ENCODE data around the gene CREB3L2.
"Not testable (repeated sequence)": the region's sequence is repeated elsewhere in the genome, so short reads cannot be mapped to it uniquely, and the experiment has no call there.

Gene CREB3L2

GRCh38 chr7:137976696-137977095 is 25.2 kb downstream of the CREB3L2 start:
- Histone ChIP-seq H3K9me3 (ENCODE audit: control insufficient read depth, low read depth, low read length) (no peaks in the 10 kb centered on the region), H3K4me3 (ENCODE audit: low read length) (no peak overlapping the region), H3K36me3 (ENCODE audit: control insufficient read depth, low read depth, low read length) (no peaks in the 10 kb centered on the region), H3K4me1 (ENCODE audit: control insufficient read depth, low read depth, low read length) (no peaks in the 10 kb centered on the region), H3K9ac (ENCODE audit: low read length) (no peak overlapping the region), H3K27ac (ENCODE audit: low read length) (no peak overlapping the region), H3K27me3 (ENCODE audit: control insufficient read depth, insufficient read depth, low read length) (no peaks in the 10 kb centered on the region)

GRCh38 chr7:137976232-137976631 is 25.7 kb downstream of the CREB3L2 start:
- H3K9ac ChIP-seq (ENCODE audit: low read length), result no peak overlapping the region
- no peaks in the 10 kb centered on the region for H3K36me3 ChIP-seq (ENCODE audit: control insufficient read depth, low read depth, low read length)
- H3K4me3 ChIP-seq (ENCODE audit: low read length), result no peak overlapping the region
- no peaks in the 10 kb centered on the region for H3K27me3 ChIP-seq (ENCODE audit: control insufficient read depth, insufficient read depth, low read length)
- H3K27ac ChIP-seq (ENCODE audit: low read length), result no peak overlapping the region
- H3K9me3 ChIP-seq (ENCODE audit: control insufficient read depth, low read depth, low read length), result no peaks in the 10 kb centered on the region
- H3K4me1 ChIP-seq (ENCODE audit: control insufficient read depth, low read depth, low read length), result no peaks in the 10 kb centered on the region

- no peak overlapping the region for H3K4me3 ChIP-seq (ENCODE audit: low read length)
- H3K36me3 ChIP-seq (ENCODE audit: control insufficient read depth, low read depth, low read length), result no peaks in the 10 kb centered on the region
- no peaks in the 10 kb centered on the region for H3K9me3 ChIP-seq (ENCODE audit: control insufficient read depth, low read depth, low read length)
- H3K27ac ChIP-seq (ENCODE audit: low read length), result no peak overlapping the region
- no peak overlapping the region for H3K9ac ChIP-seq (ENCODE audit: low read length)
- H3K27me3 ChIP-seq (ENCODE audit: control insufficient read depth, insufficient read depth, low read length), result no peaks in the 10 kb centered on the region
- no peaks in the 10 kb centered on the region for H3K4me1 ChIP-seq (ENCODE audit: control insufficient read depth, low read depth, low read length)
Measured at GRCh38 chr7:137975768-137976167, 26.1 kb downstream of the CREB3L2 start.

- no peak overlapping the region for H3K9ac ChIP-seq (ENCODE audit: low read length)
- no peak overlapping the region for H3K27ac ChIP-seq (ENCODE audit: low read length)
- H3K9me3 ChIP-seq (ENCODE audit: control insufficient read depth, low read depth, low read length), result no peaks in the 10 kb centered on the region
- H3K4me3 ChIP-seq (ENCODE audit: low read length), result no peak overlapping the region
- H3K27me3 ChIP-seq (ENCODE audit: control insufficient read depth, insufficient read depth, low read length), result no peaks in the 10 kb centered on the region
- no peaks in the 10 kb centered on the region for H3K36me3 ChIP-seq (ENCODE audit: control insufficient read depth, low read depth, low read length)
- no peaks in the 10 kb centered on the region for H3K4me1 ChIP-seq (ENCODE audit: control insufficient read depth, low read depth, low read length)
Measured at GRCh38 chr7:137975221-137975620, 26.7 kb downstream of the CREB3L2 start.

- Histone ChIP-seq H3K27ac (ENCODE audit: low read length) (no peak overlapping the region), H3K36me3 (ENCODE audit: control insufficient read depth, low read depth, low read length) (no peaks in the 10 kb centered on the region), H3K4me1 (ENCODE audit: control insufficient read depth, low read depth, low read length) (no peaks in the 10 kb centered on the region), H3K27me3 (ENCODE audit: control insufficient read depth, insufficient read depth, low read length) (no peaks in the 10 kb centered on the region), H3K9me3 (ENCODE audit: control insufficient read depth, low read depth, low read length) (no peaks in the 10 kb centered on the region), H3K4me3 (ENCODE audit: low read length) (no peak overlapping the region), H3K9ac (ENCODE audit: low read length) (no peak overlapping the region)
Measured at GRCh38 chr7:137974766-137975165, 27.1 kb downstream of the CREB3L2 start.

- Histone ChIP-seq H3K27me3 (ENCODE audit: control insufficient read depth, insufficient read depth, low read length) (no peaks in the 10 kb centered on the region), H3K9ac (ENCODE audit: low read length) (no peak overlapping the region), H3K9me3 (ENCODE audit: control insufficient read depth, low read depth, low read length) (no peaks in the 10 kb centered on the region), H3K4me1 (ENCODE audit: control insufficient read depth, low read depth, low read length) (no peaks in the 10 kb centered on the region), H3K36me3 (ENCODE audit: control insufficient read depth, low read depth, low read length) (no peaks in the 10 kb centered on the region), H3K27ac (ENCODE audit: low read length) (no peak overlapping the region), H3K4me3 (ENCODE audit: low read length) (no peak overlapping the region)
Measured at GRCh38 chr7:137970253-137970975, 31.5 kb downstream of the CREB3L2 start.

GRCh38 chr7:137969828-137970227 is 32.1 kb downstream of the CREB3L2 start:
- Histone ChIP-seq H3K9ac (ENCODE audit: low read length) (no peak overlapping the region), H3K9me3 (ENCODE audit: control insufficient read depth, low read depth, low read length) (no peaks in the 10 kb centered on the region), H3K27ac (ENCODE audit: low read length) (no peak overlapping the region), H3K27me3 (ENCODE audit: control insufficient read depth, insufficient read depth, low read length) (no peaks in the 10 kb centered on the region), H3K4me1 (ENCODE audit: control insufficient read depth, low read depth, low read length) (no peaks in the 10 kb centered on the region), H3K4me3 (ENCODE audit: low read length) (no peak overlapping the region), H3K36me3 (ENCODE audit: control insufficient read depth, low read depth, low read length) (no peaks in the 10 kb centered on the region)

- H3K4me3 ChIP-seq (ENCODE audit: low read length), result no peak overlapping the region
- H3K9me3 ChIP-seq (ENCODE audit: control insufficient read depth, low read depth, low read length), result no peaks in the 10 kb centered on the region
- H3K27ac ChIP-seq (ENCODE audit: low read length), result no peak overlapping the region
- no peak overlapping the region for H3K9ac ChIP-seq (ENCODE audit: low read length)
- no peaks in the 10 kb centered on the region for H3K36me3 ChIP-seq (ENCODE audit: control insufficient read depth, low read depth, low read length)
- no peaks in the 10 kb centered on the region for H3K27me3 ChIP-seq (ENCODE audit: control insufficient read depth, insufficient read depth, low read length)
- H3K4me1 ChIP-seq (ENCODE audit: control insufficient read depth, low read depth, low read length), result no peaks in the 10 kb centered on the region
Measured at GRCh38 chr7:137968890-137969289, 33.0 kb downstream of the CREB3L2 start.

GRCh38 chr7:137968339-137968738 is 33.5 kb downstream of the CREB3L2 start:
- not testable (repeated sequence) for H3K9ac ChIP-seq (ENCODE audit: low read length); H3K4me1 ChIP-seq (ENCODE audit: control insufficient read depth, low read depth, low read length); H3K9me3 ChIP-seq (ENCODE audit: control insufficient read depth, low read depth, low read length); H3K4me3 ChIP-seq (ENCODE audit: low read length); H3K27ac ChIP-seq (ENCODE audit: low read length); H3K27me3 ChIP-seq (ENCODE audit: control insufficient read depth, insufficient read depth, low read length); H3K36me3 ChIP-seq (ENCODE audit: control insufficient read depth, low read depth, low read length)

GRCh38 chr7:137967143-137968018 is 34.5 kb downstream of the CREB3L2 start:
- no peaks in the 10 kb centered on the region for H3K27me3 ChIP-seq (ENCODE audit: control insufficient read depth, insufficient read depth, low read length)
- H3K36me3 ChIP-seq (ENCODE audit: control insufficient read depth, low read depth, low read length), result no peaks in the 10 kb centered on the region
- H3K9ac ChIP-seq (ENCODE audit: low read length), result no peak overlapping the region
- no peak overlapping the region for H3K4me3 ChIP-seq (ENCODE audit: low read length)
- no peak overlapping the region for H3K27ac ChIP-seq (ENCODE audit: low read length)
- no peaks in the 10 kb centered on the region for H3K9me3 ChIP-seq (ENCODE audit: control insufficient read depth, low read depth, low read length)
- no peaks in the 10 kb centered on the region for H3K4me1 ChIP-seq (ENCODE audit: control insufficient read depth, low read depth, low read length)

GRCh38 chr7:137966641-137967142 is 35.2 kb downstream of the CREB3L2 start:
- Histone ChIP-seq H3K4me1 (ENCODE audit: control insufficient read depth, low read depth, low read length) (no peaks in the 10 kb centered on the region), H3K9me3 (ENCODE audit: control insufficient read depth, low read depth, low read length) (no peaks in the 10 kb centered on the region), H3K36me3 (ENCODE audit: control insufficient read depth, low read depth, low read length) (no peaks in the 10 kb centered on the region), H3K27ac (ENCODE audit: low read length) (no peak overlapping the region), H3K9ac (ENCODE audit: low read length) (no peak overlapping the region), H3K27me3 (ENCODE audit: control insufficient read depth, insufficient read depth, low read length) (no peaks in the 10 kb centered on the region), H3K4me3 (ENCODE audit: low read length) (no peak overlapping the region)

Data from iPS-18a (cell line).